GM23338 (cell line): ENCODE data around the gene NR2C1.

Experiments
- ETS1 ChIP-seq: IDR thresholded peaks from 2 replicates; pipeline ENCODE4 v1.6.1; 2016; ENCODE audit warnings: antibody characterized with exemption
- EZH2phosphoT487 ChIP-seq: fragments of 200-600 bp; sonication (generic); IDR thresholded peaks from one replicate; pipeline ENCODE4 v1.8.1; 2018; ENCODE audit warnings: antibody characterized with exemption; ENCODE audit not compliant: unreplicated experiment
- REST ChIP-seq: IDR thresholded peaks from one replicate; pipeline ENCODE4 v1.6.1; 2018; ENCODE audit warnings: antibody characterized with exemption; ENCODE audit not compliant: unreplicated experiment
- TF ChIP-seq, protein P1 (sequence below), 2 experiments: fragments of 200-600 bp in 1 of 2; sonication (generic) in 1 of 2; conservative IDR thresholded peaks; 2 replicates each; pipeline versions ENCODE4 v1.5.1 to v1.6.1; 2016 to 2017; ENCODE audit warnings: antibody characterized with exemption in 2 of 2, low read depth in 2 of 2, mild to moderate bottlenecking in 2 of 2, moderate library complexity in 1 of 2

DNA sequence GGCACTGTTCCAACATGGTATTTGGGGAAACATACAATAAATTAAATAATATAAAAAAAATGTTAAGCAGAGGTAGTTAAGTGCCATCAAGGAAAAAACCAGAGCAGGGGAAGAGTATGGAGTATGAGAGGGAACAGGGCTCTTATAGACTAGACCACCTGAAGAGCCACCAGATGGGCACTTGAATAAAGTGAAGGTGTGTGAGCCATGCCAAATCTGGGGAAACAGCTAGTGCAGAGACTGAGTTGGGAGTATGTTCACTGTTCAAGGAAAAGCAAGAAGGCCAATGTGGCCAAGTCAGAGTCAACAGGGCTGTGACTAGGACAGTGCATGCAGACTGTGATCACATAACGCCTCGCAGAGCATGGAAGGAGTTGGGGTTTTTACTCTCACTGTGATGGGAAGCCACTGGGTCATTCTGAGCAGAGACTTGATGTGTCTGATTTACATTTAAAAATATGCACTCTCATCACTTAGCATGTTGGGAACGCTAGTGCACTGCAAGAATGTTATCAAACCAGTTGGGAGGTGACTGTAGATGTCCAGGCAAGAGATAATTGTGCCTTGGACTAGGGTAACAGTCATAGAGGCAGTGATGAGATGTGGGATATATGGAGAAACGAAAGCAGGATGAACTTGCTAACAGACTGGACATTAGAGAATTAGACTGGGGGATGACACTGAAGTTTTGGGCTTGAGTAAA is 95.5 kb downstream of the NR2C1 start:
- TF ChIP-seq, protein P1, sequence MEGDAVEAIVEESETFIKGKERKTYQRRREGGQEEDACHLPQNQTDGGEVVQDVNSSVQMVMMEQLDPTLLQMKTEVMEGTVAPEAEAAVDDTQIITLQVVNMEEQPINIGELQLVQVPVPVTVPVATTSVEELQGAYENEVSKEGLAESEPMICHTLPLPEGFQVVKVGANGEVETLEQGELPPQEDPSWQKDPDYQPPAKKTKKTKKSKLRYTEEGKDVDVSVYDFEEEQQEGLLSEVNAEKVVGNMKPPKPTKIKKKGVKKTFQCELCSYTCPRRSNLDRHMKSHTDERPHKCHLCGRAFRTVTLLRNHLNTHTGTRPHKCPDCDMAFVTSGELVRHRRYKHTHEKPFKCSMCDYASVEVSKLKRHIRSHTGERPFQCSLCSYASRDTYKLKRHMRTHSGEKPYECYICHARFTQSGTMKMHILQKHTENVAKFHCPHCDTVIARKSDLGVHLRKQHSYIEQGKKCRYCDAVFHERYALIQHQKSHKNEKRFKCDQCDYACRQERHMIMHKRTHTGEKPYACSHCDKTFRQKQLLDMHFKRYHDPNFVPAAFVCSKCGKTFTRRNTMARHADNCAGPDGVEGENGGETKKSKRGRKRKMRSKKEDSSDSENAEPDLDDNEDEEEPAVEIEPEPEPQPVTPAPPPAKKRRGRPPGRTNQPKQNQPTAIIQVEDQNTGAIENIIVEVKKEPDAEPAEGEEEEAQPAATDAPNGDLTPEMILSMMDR (conservative IDR thresholded peaks at IDR 0.05; ENCODE audit: low read depth in 2 of 2): no peak
- TF ChIP-seq REST (no peak), EZH2phosphoT487 (no peak), ETS1 (no peak)
